Prostate gland (tissue), 2 donors: ENCODE data around the gene CCDC175. TPM values are rescaled to one million over a fixed set of nuclear protein-coding genes. Genes with fewer than 3 reads are reported as not detected.

Source experiments
- DNase-seq: peaks from one replicate; pipeline ENCODE4 v3.0.0-alpha.2; 2019; ENCODE audit warnings: low spot score
- H3K27ac ChIP-seq, 2 donors: fragments of 200-600 bp; sonication (generic); 2 replicates each; pipeline ENCODE4 v1.5.1; 2017 to 2019
- H3K27me3 ChIP-seq: fragments of 200-600 bp; sonication (generic); replicated peaks from 2 replicates; pipeline ENCODE4 v1.5.1; 2019; ENCODE audit not compliant: insufficient read depth
- H3K36me3 ChIP-seq, 2 donors: fragments of 200-600 bp; sonication (generic); 1 replicate in 1 of 2; 2 replicates in 1 of 2; pipeline versions ENCODE4 v1.5.1 to v1.8.1; 2017 to 2019
- H3K4me1 ChIP-seq: fragments of 200-600 bp; sonication (generic); replicated peaks from 2 replicates; pipeline ENCODE4 v1.5.1; 2019
- H3K4me3 ChIP-seq, 2 donors: fragments of 200-600 bp; sonication (generic); 2 replicates each; pipeline ENCODE4 v1.5.1; 2017 to 2019
- H3K9me3 ChIP-seq: fragments of 200-600 bp; sonication (generic); 2 replicates; pipeline ENCODE4 v1.5.1; 2017
- CTCF ChIP-seq, 4 experiments: fragments of 200-600 bp in 2 of 4; fragments of 450-650 bp in 2 of 4; sonication (generic) in 2 of 4; IDR thresholded peaks; 1 replicate in 3 of 4; 2 replicates in 1 of 4; pipeline ENCODE4 v1.5.1; 2016 to 2019; ENCODE audit warnings: antibody characterized with exemption in 4 of 4, mild to moderate bottlenecking in 2 of 4, moderate library complexity in 2 of 4
- POLR2A ChIP-seq: fragments of 450-650 bp; IDR thresholded peaks from one replicate; pipeline ENCODE4 v1.6.1; 2016; ENCODE audit warnings: antibody characterized with exemption, mild to moderate bottlenecking
- POLR2AphosphoS5 ChIP-seq: sonication (generic); formaldehyde crosslinking; IDR thresholded peaks from one replicate; pipeline ENCODE4 v1.6.1; 2017; ENCODE audit warnings: antibody characterized with exemption
- WGBS: methylation state at CpG from one replicate; pipeline ENCODE4 v1.1.5; 2018; 5-methylcytosine and 5-hydroxymethylcytosine counted together
- intact Hi-C: fragments of 100-400 bp; cut with DNase I; formaldehyde crosslinking; loops from one replicate; pipeline ENCODE4 v1.14.2; 2022
- total RNA-seq, 2 donors: library from RNA; depleted of rRNA; stranded (reverse); fragments of >200 nt; gene quantifications; one replicate each; pipeline ENCODE4 v1.1.0, GENCODE V29; 2016

CCDC175 gene
- total RNA-seq, 2 donors from 2014 or later: not detected

GRCh38 chr14:59511916-59512575 lies 64.6 kb downstream of the CCDC175 start:
- TF ChIP-seq POLR2A: no peak
- TF ChIP-seq POLR2AphosphoS5: no peak
- TF ChIP-seq CTCF (IDR thresholded peaks at IDR 0.05): no peak
- no peak overlapping the region for H3K4me3 ChIP-seq
- intact Hi-C loops: no loop called here
- no peaks in the 10 kb centered on the region for H3K27me3 ChIP-seq
- H3K27ac ChIP-seq: no peak overlapping the region
- DNase-seq: no peak
- H3K36me3 ChIP-seq: no peaks in the 10 kb centered on the region
- no peaks in the 10 kb centered on the region for H3K4me1 ChIP-seq
- H3K9me3 ChIP-seq: no peaks in the 10 kb centered on the region
- WGBS: 71% methylated on average over 4 of the region's 4 CpGs

- intact Hi-C loops: no loop called here
- no peaks in the 10 kb centered on the region for H3K4me1 ChIP-seq
- no peaks in the 10 kb centered on the region for H3K36me3 ChIP-seq
- no peaks in the 10 kb centered on the region for H3K27me3 ChIP-seq
- DNase-seq: no peak
- H3K9me3 ChIP-seq: no peaks in the 10 kb centered on the region
- no peak for TF ChIP-seq POLR2A
- TF ChIP-seq POLR2AphosphoS5: no peak
- no peak for TF ChIP-seq CTCF (IDR thresholded peaks at IDR 0.05)
- no peak overlapping the region for H3K4me3 ChIP-seq
- WGBS: 24% methylated on average over 3 of the region's 3 CpGs
- H3K27ac ChIP-seq: no peak overlapping the region
These were observed 65.6 kb downstream of the CCDC175 start for GRCh38 chr14:59510966-59511365.

GRCh38 chr14:59510001-59510400 lies 66.6 kb downstream of the CCDC175 start:
- H3K36me3 ChIP-seq: no peaks in the 10 kb centered on the region
- no peak for TF ChIP-seq CTCF (IDR thresholded peaks at IDR 0.05)
- no peak for TF ChIP-seq POLR2A
- no peak for TF ChIP-seq POLR2AphosphoS5
- H3K27me3 ChIP-seq: no peaks in the 10 kb centered on the region
- DNase-seq: no peak
- H3K4me1 ChIP-seq: no peaks in the 10 kb centered on the region
- no peaks in the 10 kb centered on the region for H3K9me3 ChIP-seq
- H3K4me3 ChIP-seq: no peak overlapping the region
- intact Hi-C loops: no loop called here
- WGBS: 93% methylated on average over 2 of the region's 2 CpGs
- H3K27ac ChIP-seq: no peak overlapping the region

- H3K27me3 ChIP-seq: no peaks in the 10 kb centered on the region
- WGBS: 75% methylated on average over 3 of the region's 3 CpGs
- TF ChIP-seq POLR2A: no peak
- no peak for TF ChIP-seq POLR2AphosphoS5
- no peak for TF ChIP-seq CTCF (IDR thresholded peaks at IDR 0.05)
- no peak for DNase-seq
- no peaks in the 10 kb centered on the region for H3K4me1 ChIP-seq
- intact Hi-C loops: no loop called here
- no peak overlapping the region for H3K4me3 ChIP-seq
- no peaks in the 10 kb centered on the region for H3K9me3 ChIP-seq
- no peaks in the 10 kb centered on the region for H3K36me3 ChIP-seq
- no peak overlapping the region for H3K27ac ChIP-seq
These were observed 67.5 kb downstream of the CCDC175 start for GRCh38 chr14:59509101-59509500.

GRCh38 chr14:59507752-59508103 lies 68.9 kb downstream of the CCDC175 start:
- Histone ChIP-seq H3K36me3 (no peaks in the 10 kb centered on the region), H3K27ac (no peak overlapping the region), H3K4me1 (no peaks in the 10 kb centered on the region), H3K9me3 (no peaks in the 10 kb centered on the region), H3K27me3 (no peaks in the 10 kb centered on the region), H3K4me3 (no peak overlapping the region)
- TF ChIP-seq POLR2A (no peak), CTCF (IDR thresholded peaks at IDR 0.05) (no peak), POLR2AphosphoS5 (no peak)
- intact Hi-C loops: no loop called here
- DNase-seq: no peak
- 90% methylated on average over 3 of the region's 3 CpGs for WGBS
